NCI-H510A treated with DMSO at 0.1 percent for 48 hours (cell line): ENCODE data around the gene NPEPPS.

Source experiments
- DNase-seq: peaks from one replicate; lab custom pipeline; 2025; lab: John Stamatoyannopoulos, UW

The NPEPPS gene

DNA sequence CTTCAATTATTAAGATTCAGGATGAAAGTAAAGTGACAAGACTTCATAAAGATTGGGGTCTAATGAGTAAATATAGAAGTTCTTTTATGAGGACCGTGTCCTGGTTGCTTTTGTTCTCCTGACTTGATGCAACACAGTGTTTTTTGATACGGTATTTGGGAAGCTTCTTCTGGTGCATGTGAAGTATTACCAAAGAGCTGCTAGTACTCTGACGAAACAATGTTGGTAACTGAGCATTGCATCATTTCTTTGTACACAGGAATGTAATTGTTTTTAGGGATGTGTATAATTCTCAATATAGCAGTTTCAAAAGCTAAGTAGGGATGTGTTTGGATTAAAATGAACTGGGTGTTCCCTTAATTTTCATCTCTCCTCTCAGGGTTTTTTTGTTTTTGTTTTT lies 134.7 kb downstream of the NPEPPS start:
- no peak for DNase-seq

GRCh38 chr17:47669081-47669480 lies 138.2 kb downstream of the NPEPPS start:
- no peak for DNase-seq

DNA sequence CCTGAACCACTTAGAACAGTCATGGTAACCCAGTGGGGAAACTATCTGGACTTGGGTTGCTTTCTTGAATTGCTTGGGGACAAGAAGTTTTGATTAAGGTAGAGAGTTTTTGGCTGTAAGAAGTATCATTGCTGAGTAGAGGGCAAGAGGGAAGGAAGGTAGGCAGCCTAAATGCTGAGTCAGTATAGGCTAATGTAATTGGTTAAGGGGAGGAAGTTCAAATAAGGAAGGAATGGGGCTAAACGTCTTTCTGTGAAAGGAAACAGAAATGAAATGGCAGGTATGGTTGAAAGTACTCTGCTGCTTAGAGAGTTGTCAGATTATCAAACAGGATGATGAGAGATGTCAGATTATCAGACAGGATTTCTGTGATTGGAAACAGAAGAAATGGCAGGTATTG lies 139.2 kb downstream of the NPEPPS start:
- no peak for DNase-seq
